Upper lobe of right lung (tissue), 1 donor: Measurements from ENCODE around the gene OXLD1. TPM values are rescaled to one million over a fixed set of nuclear protein-coding genes. Genes with fewer than 3 reads are reported as not detected.

ENCODE experiments used
- ATAC-seq: fragments of 200-7000 bp; cut with Tn5 transposase; one replicate; pipeline ENCODE4 v1.9.1; 2020; ENCODE audit warnings: mild to moderate bottlenecking, moderate library complexity
- DNase-seq: peaks from one replicate; pipeline ENCODE4 v3.0.0-alpha.2; 2020
- H3K27ac ChIP-seq: fragments of 200-600 bp; one replicate; pipeline ENCODE4 v1.8.0; 2022
- H3K27me3 ChIP-seq: fragments of 200-600 bp; one replicate; pipeline ENCODE4 v1.8.0; 2022; ENCODE audit warnings: mild to moderate bottlenecking
- H3K36me3 ChIP-seq: fragments of 200-600 bp; one replicate; pipeline ENCODE4 v1.8.0; 2022
- H3K4me1 ChIP-seq: fragments of 200-600 bp; one replicate; pipeline ENCODE4 v1.8.0; 2022
- H3K4me3 ChIP-seq: fragments of 200-600 bp; one replicate; pipeline ENCODE4 v1.8.0; 2022; ENCODE audit warnings: mild to moderate bottlenecking
- H3K9me3 ChIP-seq: fragments of 200-600 bp; one replicate; pipeline ENCODE4 v1.8.0; 2022
- CTCF ChIP-seq: fragments of 200-600 bp; IDR thresholded peaks from one replicate; pipeline ENCODE4 v1.8.0; 2022; ENCODE audit warnings: antibody characterized with exemption
- intact Hi-C: fragments of 100-400 bp; cut with DNase I; formaldehyde crosslinking; loops from one replicate; pipeline ENCODE4 v1.11.0; 2022
- total RNA-seq: library from RNA; stranded (reverse); fragmentation: NEBNext Ultra II Directional; extraction: Animal tissue kit (Norgen Biotek cat#: 25700); gene quantifications from one replicate; pipeline ENCODE4 v1.2.1, GENCODE V29; 2021
- donor health status: DM: no; HTN: yes; CAD: no; lungs with severe emphysema.

OXLD1 gene
- total RNA-seq, 1 donor from 2014 or later = 26.7 TPM

GRCh38 chr17:81646869-81647600 is 19.4 kb downstream of the OXLD1 start:
- Histone ChIP-seq H3K27ac (no peak overlapping the region), H3K9me3 (no peaks in the 10 kb centered on the region), H3K36me3 (no peaks in the 10 kb centered on the region), H3K4me1 (no peaks in the 10 kb centered on the region), H3K4me3 (no peak overlapping the region), H3K27me3 (peaks cover 35% of the 10 kb centered on the region)
- intact Hi-C loops = no loop called here
- DNase-seq (no peak), ATAC-seq (no peak)
- no peak for TF ChIP-seq CTCF

DNA sequence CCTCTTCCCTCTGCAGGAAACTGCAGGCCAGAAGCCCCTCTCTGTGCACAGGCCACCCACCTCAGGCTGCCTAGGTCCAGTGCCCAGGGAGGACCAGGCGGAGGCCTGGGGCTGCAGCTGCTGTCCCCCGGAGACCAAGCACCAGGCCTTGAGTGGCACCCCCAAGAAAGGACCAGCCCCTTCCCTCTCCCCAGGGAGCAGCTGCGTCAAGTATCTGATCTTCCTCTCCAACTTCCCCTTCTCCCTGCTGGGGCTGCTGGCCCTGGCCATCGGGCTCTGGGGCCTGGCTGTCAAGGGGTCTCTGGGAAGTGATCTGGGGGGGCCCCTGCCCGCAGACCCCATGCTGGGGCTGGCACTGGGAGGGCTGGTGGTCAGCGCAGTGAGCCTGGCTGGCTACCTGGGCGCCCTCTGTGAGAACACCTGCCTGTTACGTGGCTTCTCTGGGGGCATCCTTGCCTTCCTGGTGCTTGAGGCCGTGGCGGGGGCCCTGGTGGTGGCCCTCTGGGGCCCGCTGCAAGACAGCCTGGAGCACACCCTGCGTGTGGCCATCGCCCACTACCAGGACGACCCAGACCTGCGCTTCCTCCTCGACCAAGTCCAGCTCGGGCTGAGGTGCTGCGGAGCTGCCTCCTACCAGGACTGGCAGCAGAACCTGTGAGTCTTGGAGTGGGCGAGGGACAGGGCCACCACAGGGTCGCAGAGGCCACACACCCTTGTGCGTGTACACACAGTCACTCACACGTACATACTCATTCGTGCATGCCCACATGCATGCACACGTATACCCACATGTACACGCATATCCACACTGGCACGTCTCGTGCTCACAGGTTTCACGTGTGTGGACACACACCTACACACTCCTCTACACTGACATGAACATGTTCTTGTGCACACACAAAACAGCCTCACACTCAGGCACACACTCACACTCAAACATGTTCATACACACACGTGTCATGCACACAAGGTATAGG is 21.1 kb downstream of the OXLD1 start:
- intact Hi-C loops = no loop called here
- H3K27me3 ChIP-seq = peaks cover 31% of the 10 kb centered on the region
- DNase-seq (no peak), ATAC-seq (no peak)
- no peaks in the 10 kb centered on the region for H3K9me3 ChIP-seq
- H3K27ac ChIP-seq = no peak overlapping the region
- no peaks in the 10 kb centered on the region for H3K36me3 ChIP-seq
- no peak for TF ChIP-seq CTCF
- H3K4me1 ChIP-seq = no peaks in the 10 kb centered on the region
- no peak overlapping the region for H3K4me3 ChIP-seq

- intact Hi-C loops = no loop called here
These were observed 21.9 kb downstream of the OXLD1 start for GRCh38 chr17:81644496-81644895.

DNA sequence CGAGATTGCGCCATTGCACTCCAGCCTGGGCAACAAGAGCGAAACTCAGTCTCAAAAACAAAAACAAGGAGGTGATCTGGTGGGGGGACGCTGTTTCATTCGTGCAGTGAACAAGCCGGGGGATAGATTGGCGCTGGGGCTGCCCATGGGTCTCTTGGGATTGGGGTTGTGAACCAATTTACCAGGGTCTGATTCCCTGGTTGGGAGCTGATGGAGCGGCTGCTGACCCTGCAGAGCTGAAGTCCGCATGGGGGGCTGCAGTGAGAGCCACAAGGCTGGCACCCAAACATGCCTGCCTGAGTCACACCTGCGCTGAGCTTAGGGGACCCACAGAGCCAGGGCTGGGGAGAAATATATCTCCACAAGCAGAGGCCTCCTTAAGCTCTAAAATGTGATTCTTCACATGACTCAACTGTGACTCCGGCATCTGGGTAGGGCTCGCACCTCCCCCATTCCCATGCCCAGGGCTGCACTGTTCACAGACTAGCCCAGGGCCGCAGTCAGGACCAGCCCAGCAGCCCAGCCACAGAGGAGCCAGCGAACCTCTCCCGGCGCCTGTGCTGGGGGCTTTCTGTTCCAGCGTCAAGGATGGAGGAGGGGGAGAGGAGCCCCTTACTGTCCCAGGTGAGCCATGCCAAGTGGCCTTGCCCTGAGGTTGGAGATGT is 24.4 kb downstream of the OXLD1 start:
- TF ChIP-seq CTCF = no peak
- ATAC-seq (no peak), DNase-seq (no peak)
- Histone ChIP-seq H3K9me3 (no peaks in the 10 kb centered on the region), H3K27me3 (no peaks in the 10 kb centered on the region), H3K27ac (no peak overlapping the region), H3K36me3 (no peaks in the 10 kb centered on the region), H3K4me3 (no peak overlapping the region), H3K4me1 (peaks cover 7% of the 10 kb centered on the region)
- intact Hi-C loops = no loop called here

More at GRCh38 chr17:81644496-81644895, 21.9 kb downstream of the OXLD1 start:
- no peaks in the 10 kb centered on the region for H3K4me1 ChIP-seq
- peaks cover 23% of the 10 kb centered on the region for H3K27me3 ChIP-seq
- no peaks in the 10 kb centered on the region for H3K9me3 ChIP-seq
- no peak for TF ChIP-seq CTCF
- ATAC-seq (no peak), DNase-seq (no peak)
- H3K36me3 ChIP-seq = no peaks in the 10 kb centered on the region
- H3K27ac ChIP-seq = no peak overlapping the region
- H3K4me3 ChIP-seq = no peak overlapping the region

DNA sequence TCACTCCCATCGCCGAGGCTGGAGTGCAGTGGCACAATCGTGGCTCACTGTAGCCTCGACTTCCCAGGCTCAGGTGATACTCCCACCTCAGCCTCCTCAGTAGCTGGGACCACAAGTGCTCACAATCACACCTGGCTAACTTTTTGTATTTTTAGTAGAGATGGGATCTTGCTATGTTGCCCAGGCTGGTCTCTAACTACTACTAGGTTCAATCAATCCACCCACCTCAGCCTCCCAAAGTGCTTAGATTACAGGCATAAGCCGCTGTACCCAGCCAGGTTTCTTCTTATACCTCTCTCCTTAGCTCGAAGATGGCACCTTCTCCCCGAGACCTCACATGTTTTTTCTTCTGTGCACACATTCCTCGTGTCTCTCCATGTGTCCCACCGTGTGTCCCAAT is 26.4 kb downstream of the OXLD1 start:
- Histone ChIP-seq H3K4me1 (peaks cover 19% of the 10 kb centered on the region), H3K4me3 (no peak overlapping the region), H3K9me3 (no peaks in the 10 kb centered on the region), H3K36me3 (no peaks in the 10 kb centered on the region), H3K27ac (no peak overlapping the region), H3K27me3 (no peaks in the 10 kb centered on the region)
- no peak for DNase-seq
- intact Hi-C loops = no loop called here
- TF ChIP-seq CTCF = no peak
- ATAC-seq = no peak
